GM13976 (cell line): ENCODE results near the gene GPC6.

ENCODE experiments used
- DNase-seq: peaks from one replicate; pipeline ENCODE4 v3.0.0; 2012; ENCODE audit warnings: low spot score
- CTCF ChIP-seq: IDR thresholded peaks from 2 replicates; pipeline ENCODE4 v1.5.1; 2012; ENCODE audit warnings: borderline replicate concordance, mild to moderate bottlenecking; ENCODE audit not compliant: insufficient read depth; ENCODE audit errors: extremely low read depth, missing control alignments, control extremely low read depth
- in situ Hi-C: fragments of 300-500 bp; cut with MboI; formaldehyde crosslinking; loops from one replicate; pipeline ENCODE4 v1.12.0; 2022; ENCODE audit warnings: low sequenced_read_pairs, mixed read lengths, inconsistent platforms; ENCODE audit not compliant: unreplicated experiment

The GPC6 gene

GRCh38 chr13:94031609-94032008 lies 805.0 kb downstream of the GPC6 start:
- DNase-seq = no peak
- TF ChIP-seq CTCF = no peak
- in situ Hi-C loops = no loop called here

- no peak for DNase-seq
- in situ Hi-C loops = no loop called here
- no peak for TF ChIP-seq CTCF
Observed at GRCh38 chr13:94033098-94033497, 806.5 kb downstream of the GPC6 start.

GRCh38 chr13:94033830-94034642 lies 807.4 kb downstream of the GPC6 start:
- no peak for TF ChIP-seq CTCF
- in situ Hi-C loops = no loop called here
- DNase-seq = no peak

- no peak for DNase-seq
- TF ChIP-seq CTCF = no peak
- in situ Hi-C loops = no loop called here
Observed at GRCh38 chr13:94050039-94050438, 823.4 kb downstream of the GPC6 start.

GRCh38 chr13:94050686-94051085 lies 824.1 kb downstream of the GPC6 start:
- in situ Hi-C loops = no loop called here
- DNase-seq = no peak
- TF ChIP-seq CTCF = no peak

- no peak for DNase-seq
- in situ Hi-C loops = no loop called here
- no peak for TF ChIP-seq CTCF
Observed at GRCh38 chr13:94053986-94054593, 827.5 kb downstream of the GPC6 start.
